ENCODE data around the gene JAZF1.

- TF ChIP-seq CTCF (IDR thresholded peaks at IDR 0.05) = no peak
- no peak for TF ChIP-seq POLR2AphosphoS5 (IDR thresholded peaks at IDR 0.05)
Observed at GRCh38 chr7:28140979-28141378, 39.6 kb downstream of the JAZF1 start.
